ENCODE data around the gene GABBR2. TPM values are rescaled to one million over a fixed set of nuclear protein-coding genes. Genes with fewer than 3 reads are reported as not detected.

The GABBR2 gene
- total and polyA plus RNA-seq, 12 donors: 0.17 to 9.0 (median 3.7) TPM

- Histone ChIP-seq H3K27ac (no peak overlapping the region), H3K27me3 (no peaks in the 10 kb centered on the region), H3K9me3 (replicated peaks in 1 of 3) (no peaks in the 10 kb centered on the region), H3K4me1 (replicated peaks in 1 of 2) (no peaks in the 10 kb centered on the region), H3K36me3 (replicated peaks in 1 of 2) (no peaks in the 10 kb centered on the region), H3K4me3 (no peak overlapping the region)
- TF ChIP-seq POLR2A (IDR thresholded peaks at IDR 0.05) (no peak), CTCF (IDR thresholded peaks at IDR 0.05) (no peak)
- WGBS, 4 donors: 84 to 95% (median 90%) methylated on average over 3 of the region's 3 CpGs
- intact Hi-C loops (cut with DNase I): no loop called here
- DNase-seq: no peak
These were observed 468.3 kb downstream of the GABBR2 start for GRCh38 chr9:98240475-98240874.

Other genes starting within 250 kb of the GABBR2 start
- 10 to 100 TPM in 7 of 9 donors, 1 to 10 TPM in 2; 7.9 to 28.4 (median 14.7) TPM for gene ANKS6, start 87.6 kb upstream of the GABBR2 start, total RNA-seq
- gene ANKS6, start 87.6 kb upstream of the GABBR2 start, polyA plus RNA-seq: 10 to 100 TPM in 2 of 3 donors, 1 to 10 TPM in 1; 4.3 to 18.3 (median 16.9) TPM
- 10 to 100 TPM in 1 of 9 donors, 1 to 10 TPM in 8; 1.1 to 20.6 (median 4.4) TPM for gene GALNT12, start 98.7 kb upstream of the GABBR2 start, total RNA-seq
- gene GALNT12, start 98.7 kb upstream of the GABBR2 start, polyA plus RNA-seq: 1 to 10 TPM; 1.7 to 7.2 (median 2.8) TPM
- gene COL15A1, start 235.0 kb upstream of the GABBR2 start, total RNA-seq: 100 to 1,000 TPM in 5 of 9 donors, 10 to 100 TPM in 4; 66.2 to 320 (median 104) TPM
- 100 to 1,000 TPM in 1 of 3 donors, 10 to 100 TPM in 2; 34.8 to 111 (median 61.2) TPM for gene COL15A1, start 235.0 kb upstream of the GABBR2 start, polyA plus RNA-seq

All from adrenal gland (tissue), 12 donors.